Neural progenitor cell (in vitro differentiated cells): ENCODE measurements around the gene METRNL. TPM values are rescaled to one million over a fixed set of nuclear protein-coding genes. Genes with fewer than 3 reads are reported as not detected.

Source experiments
- DNase-seq: peaks from one replicate; pipeline ENCODE4 v3.0.0-alpha.2; 2016; ENCODE audit warnings: low spot score
- H2AFZ ChIP-seq: fragments of 200-600 bp; sonication (generic); replicated peaks from 2 replicates; pipeline ENCODE4 v1.6.1; 2016; ENCODE audit warnings: antibody characterized with exemption
- H3F3A ChIP-seq: fragments of 200-600 bp; sonication (generic); 2 replicates; pipeline ENCODE4 v1.6.1; 2016; ENCODE audit warnings: antibody characterized with exemption, low read depth
- H3K27ac ChIP-seq: fragments of 200-600 bp; sonication (generic); 2 replicates; pipeline ENCODE4 v1.5.1; 2016; ENCODE audit warnings: mild to moderate bottlenecking
- H3K27me3 ChIP-seq: fragments of 200-600 bp; sonication (generic); 2 replicates; pipeline ENCODE4 v1.6.1; 2016; ENCODE audit warnings: mild to moderate bottlenecking, moderate library complexity
- H3K36me3 ChIP-seq: fragments of 200-600 bp; sonication (generic); 2 replicates; pipeline ENCODE4 v1.5.1; 2016
- H3K4me1 ChIP-seq: fragments of 200-600 bp; sonication (generic); 2 replicates; pipeline ENCODE4 v1.6.1; 2016; ENCODE audit warnings: mixed run types
- H3K4me2 ChIP-seq: fragments of 200-600 bp; sonication (generic); 2 replicates; pipeline ENCODE4 v1.6.1; 2016
- H3K4me3 ChIP-seq: fragments of 200-600 bp; sonication (generic); 2 replicates; pipeline ENCODE4 v1.5.1; 2016
- H3K79me2 ChIP-seq: fragments of 200-600 bp; sonication (generic); 2 replicates; pipeline ENCODE4 v1.6.1; 2016; ENCODE audit warnings: low read depth
- H3K9ac ChIP-seq: fragments of 200-600 bp; sonication (generic); 2 replicates; pipeline ENCODE4 v1.6.1; 2016
- H3K9me3 ChIP-seq: fragments of 200-600 bp; sonication (generic); 2 replicates; pipeline ENCODE4 v1.5.1; 2016; ENCODE audit warnings: low read depth
- H4K20me1 ChIP-seq: fragments of 200-600 bp; sonication (generic); 2 replicates; pipeline ENCODE4 v1.6.1; 2016; ENCODE audit warnings: low read depth
- H3K27ac Mint-ChIP-seq: 3 replicates; pipeline ENCODE4 v1.8.0; 2021; ENCODE audit warnings: mixed read lengths
- H3K27me3 Mint-ChIP-seq: 2 replicates; pipeline ENCODE4 v1.8.0; 2022; ENCODE audit warnings: low read depth, mild to moderate bottlenecking, inconsistent platforms, moderate library complexity, mixed read lengths; ENCODE audit not compliant: insufficient read depth
- H3K36me3 Mint-ChIP-seq: 3 replicates; pipeline ENCODE4 v1.8.0; 2021; ENCODE audit warnings: mixed read lengths
- H3K4me1 Mint-ChIP-seq: 3 replicates; pipeline ENCODE4 v1.8.0; 2021; ENCODE audit warnings: mixed read lengths
- H3K4me3 Mint-ChIP-seq: 3 replicates; pipeline ENCODE4 v1.8.0; 2021; ENCODE audit warnings: mild to moderate bottlenecking, moderate library complexity, mixed read lengths
- H3K9me3 Mint-ChIP-seq: 3 replicates; pipeline ENCODE4 v1.8.0; 2020; ENCODE audit warnings: mixed read lengths
- EZH2 ChIP-seq: fragments of 200-600 bp; sonication (generic); IDR thresholded peaks from 2 replicates; pipeline ENCODE4 v1.6.1; 2017; ENCODE audit warnings: antibody characterized with exemption, mild to moderate bottlenecking, moderate library complexity
- EZH2phosphoT487 ChIP-seq: fragments of 200-600 bp; sonication (generic); IDR thresholded peaks from 2 replicates; pipeline ENCODE4 v1.6.1; 2017; ENCODE audit warnings: antibody characterized with exemption
- total RNA-seq: library from RNA; depleted of rRNA; stranded (reverse); fragments of >200 nt; gene quantifications from 2 replicates; pipeline ENCODE4 v1.2.3, GENCODE V29; 2015; ENCODE audit warnings: low replicate concordance
- TF ChIP-seq, protein P1 (sequence below): fragments of 200-600 bp; sonication (generic); IDR thresholded peaks from 2 replicates; pipeline ENCODE4 v1.5.1; 2017; ENCODE audit warnings: antibody characterized with exemption, mild to moderate bottlenecking

The METRNL gene
- total RNA-seq, 1 donor from 2014 or later = 3.6 TPM

DNA sequence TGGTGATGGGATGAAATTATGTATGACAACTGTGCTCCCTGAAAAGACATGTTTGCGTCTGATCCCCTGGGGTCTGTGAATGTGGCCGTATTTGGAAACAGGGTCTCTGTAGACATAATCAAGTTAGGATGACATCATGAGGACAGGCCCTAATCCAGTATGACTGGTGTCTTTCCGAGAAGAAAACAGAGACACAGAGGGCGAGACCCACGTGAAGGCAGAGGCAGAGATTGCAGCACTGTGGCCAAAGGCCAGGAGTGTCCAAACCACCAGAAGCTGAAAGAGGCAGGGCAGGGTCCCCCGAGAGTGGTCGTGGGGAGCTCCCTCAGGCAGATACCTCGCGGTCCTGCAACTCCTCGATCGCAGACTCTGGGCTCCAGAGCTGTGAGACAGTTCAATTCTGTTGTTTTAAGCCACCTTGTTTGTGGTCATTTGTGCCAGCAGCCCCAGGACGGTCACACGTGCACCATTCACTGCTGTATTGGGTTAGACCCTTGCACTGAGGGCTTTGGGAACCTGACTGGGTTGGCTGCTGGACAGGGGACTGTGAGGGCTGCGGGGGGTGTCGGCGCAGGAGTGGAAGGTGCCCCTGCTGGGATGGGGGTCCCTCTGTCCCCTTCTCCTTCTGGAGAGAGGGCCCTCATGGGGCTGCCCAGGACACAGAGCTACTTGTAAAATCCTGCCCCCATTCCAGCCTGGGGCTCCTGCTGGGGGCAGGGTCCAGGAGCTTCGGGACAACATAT is 27.7 kb downstream of the METRNL start:
- Histone ChIP-seq H3K4me3 (no peak overlapping the region), H3K27ac (no peak overlapping the region), H3K9ac (no peak overlapping the region), H4K20me1 (no peaks in the 10 kb centered on the region), H3K4me1 (no peaks in the 10 kb centered on the region), H3F3A (no peaks in the 10 kb centered on the region), H3K27me3 (no peaks in the 10 kb centered on the region), H3K9me3 (no peaks in the 10 kb centered on the region), H3K79me2 (no peaks in the 10 kb centered on the region), H3K4me2 (no peak overlapping the region), H3K36me3 (no peaks in the 10 kb centered on the region), H2AFZ (no peak overlapping the region)
- Mint-ChIP-seq H3K4me1 (peaks cover 32% of the 10 kb centered on the region), H3K36me3 (no peaks in the 10 kb centered on the region), H3K27me3 (peaks cover 12% of the 10 kb centered on the region), H3K4me3 (peak overlapping the region; percentile 50), H3K27ac (peak overlapping the region; percentile 88), H3K9me3 (peaks cover 13% of the 10 kb centered on the region)
- TF ChIP-seq EZH2 (no peak), EZH2phosphoT487 (no peak)
- TF ChIP-seq, protein P1, sequence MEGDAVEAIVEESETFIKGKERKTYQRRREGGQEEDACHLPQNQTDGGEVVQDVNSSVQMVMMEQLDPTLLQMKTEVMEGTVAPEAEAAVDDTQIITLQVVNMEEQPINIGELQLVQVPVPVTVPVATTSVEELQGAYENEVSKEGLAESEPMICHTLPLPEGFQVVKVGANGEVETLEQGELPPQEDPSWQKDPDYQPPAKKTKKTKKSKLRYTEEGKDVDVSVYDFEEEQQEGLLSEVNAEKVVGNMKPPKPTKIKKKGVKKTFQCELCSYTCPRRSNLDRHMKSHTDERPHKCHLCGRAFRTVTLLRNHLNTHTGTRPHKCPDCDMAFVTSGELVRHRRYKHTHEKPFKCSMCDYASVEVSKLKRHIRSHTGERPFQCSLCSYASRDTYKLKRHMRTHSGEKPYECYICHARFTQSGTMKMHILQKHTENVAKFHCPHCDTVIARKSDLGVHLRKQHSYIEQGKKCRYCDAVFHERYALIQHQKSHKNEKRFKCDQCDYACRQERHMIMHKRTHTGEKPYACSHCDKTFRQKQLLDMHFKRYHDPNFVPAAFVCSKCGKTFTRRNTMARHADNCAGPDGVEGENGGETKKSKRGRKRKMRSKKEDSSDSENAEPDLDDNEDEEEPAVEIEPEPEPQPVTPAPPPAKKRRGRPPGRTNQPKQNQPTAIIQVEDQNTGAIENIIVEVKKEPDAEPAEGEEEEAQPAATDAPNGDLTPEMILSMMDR = no peak
- no peak for DNase-seq

DNA sequence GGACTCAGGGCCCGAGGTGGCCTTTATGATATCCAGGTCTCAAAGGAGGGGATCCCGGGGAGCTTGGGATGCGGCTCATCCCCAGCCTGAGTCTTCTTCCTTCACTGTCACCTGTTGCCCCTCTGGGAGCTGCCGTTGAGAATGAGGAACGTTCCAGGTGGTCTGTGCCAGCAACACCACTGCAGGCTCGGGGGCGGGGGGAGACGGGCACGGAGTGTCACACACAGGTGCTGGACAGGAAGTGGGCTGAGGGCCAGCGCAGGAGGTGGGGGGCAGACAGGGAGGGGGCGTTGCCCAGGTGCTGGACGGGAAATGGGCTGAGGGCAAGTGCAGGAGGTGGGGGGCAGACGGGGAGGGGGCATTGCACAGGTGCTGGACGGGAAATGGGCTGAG is 28.2 kb downstream of the METRNL start:
- Histone ChIP-seq H3F3A (no peaks in the 10 kb centered on the region), H3K79me2 (no peaks in the 10 kb centered on the region), H3K27ac (no peak overlapping the region), H3K9ac (no peak overlapping the region), H3K4me2 (no peak overlapping the region), H3K9me3 (no peaks in the 10 kb centered on the region), H3K4me3 (no peak overlapping the region), H4K20me1 (no peaks in the 10 kb centered on the region), H3K36me3 (no peaks in the 10 kb centered on the region), H3K4me1 (no peaks in the 10 kb centered on the region), H2AFZ (no peak overlapping the region), H3K27me3 (no peaks in the 10 kb centered on the region)
- Mint-ChIP-seq H3K27me3 (peaks cover 14% of the 10 kb centered on the region), H3K4me3 (no peak overlapping the region), H3K9me3 (peaks cover 13% of the 10 kb centered on the region), H3K27ac (no peak overlapping the region), H3K36me3 (no peaks in the 10 kb centered on the region), H3K4me1 (peaks cover 37% of the 10 kb centered on the region)
- DNase-seq = no peak
- TF ChIP-seq EZH2 = no peak
- TF ChIP-seq EZH2phosphoT487 = no peak
- TF ChIP-seq, protein P1 = no peak

DNA sequence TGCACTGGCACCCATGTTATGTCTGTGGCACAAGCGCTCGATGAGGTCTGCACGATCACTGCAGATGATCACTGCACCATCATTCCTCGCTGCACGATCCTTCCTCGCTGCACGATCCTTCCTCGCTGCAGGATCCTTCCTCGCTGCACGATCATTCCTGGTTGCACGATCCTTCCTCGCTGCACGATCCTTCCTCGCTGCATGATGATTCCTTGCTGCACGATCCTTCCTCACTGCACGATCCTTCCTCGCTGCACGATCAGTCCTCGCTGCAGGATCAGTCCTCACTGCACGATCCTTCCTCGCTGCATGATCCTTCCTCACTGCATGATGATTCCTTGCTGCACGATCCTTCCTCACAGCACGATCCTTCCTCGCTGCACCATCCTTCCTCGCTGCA is 29.3 kb downstream of the METRNL start:
- Mint-ChIP-seq H3K36me3 (no peaks in the 10 kb centered on the region), H3K4me3 (no peak overlapping the region), H3K9me3 (peaks cover 13% of the 10 kb centered on the region), H3K27ac (no peak overlapping the region), H3K4me1 (peaks cover 40% of the 10 kb centered on the region), H3K27me3 (peaks cover 14% of the 10 kb centered on the region)
- Histone ChIP-seq H3K4me3 (no peak overlapping the region), H3K79me2 (no peaks in the 10 kb centered on the region), H2AFZ (no peak overlapping the region), H3F3A (no peaks in the 10 kb centered on the region), H3K4me2 (no peak overlapping the region), H4K20me1 (no peaks in the 10 kb centered on the region), H3K9ac (no peak overlapping the region), H3K27ac (no peak overlapping the region), H3K36me3 (no peaks in the 10 kb centered on the region), H3K27me3 (no peaks in the 10 kb centered on the region), H3K9me3 (no peaks in the 10 kb centered on the region), H3K4me1 (no peaks in the 10 kb centered on the region)
- DNase-seq = no peak
- TF ChIP-seq, protein P1 = no peak
- TF ChIP-seq EZH2 = no peak
- TF ChIP-seq EZH2phosphoT487 = no peak
